ENCODE results near the gene PWP1.

PWP1 gene

GRCh38 chr12:107685360-107686248 lies at the start of gene PWP1:
Gene PWP1, plus strand, starts transcription at chr12:107685799. Its CDS starts 101 bp downstream, at chr12:107685900.
- peak; percentile 97 for DNase-seq (ENCODE audit: low spot score)

GRCh38 chr12:107641154-107641553 lies 44.4 kb upstream of the PWP1 start:
- no peak for DNase-seq (ENCODE audit: low spot score)

- DNase-seq (ENCODE audit: low spot score), result no peak
These were observed 43.4 kb upstream of the PWP1 start for GRCh38 chr12:107642240-107642639.

GRCh38 chr12:107645630-107646333 lies 39.8 kb upstream of the PWP1 start:
- no peak for DNase-seq (ENCODE audit: low spot score)

- no peak for DNase-seq (ENCODE audit: low spot score)
These were observed 39.2 kb upstream of the PWP1 start for GRCh38 chr12:107646436-107646835.

- DNase-seq (ENCODE audit: low spot score), result no peak
These were observed 35.9 kb upstream of the PWP1 start for GRCh38 chr12:107649661-107650061.

- no peak for DNase-seq (ENCODE audit: low spot score)
These were observed 34.6 kb upstream of the PWP1 start for GRCh38 chr12:107650977-107651376.

- no peak for DNase-seq (ENCODE audit: low spot score)
These were observed 33.8 kb upstream of the PWP1 start for GRCh38 chr12:107651571-107652449.

GRCh38 chr12:107653519-107653918 lies 32.1 kb upstream of the PWP1 start:
- DNase-seq (ENCODE audit: low spot score), result no peak

GRCh38 chr12:107654873-107655272 lies 30.7 kb upstream of the PWP1 start:
- no peak for DNase-seq (ENCODE audit: low spot score)

- no peak for DNase-seq (ENCODE audit: low spot score)
These were observed 30.1 kb upstream of the PWP1 start for GRCh38 chr12:107655281-107656065.

GRCh38 chr12:107656302-107656701 lies 29.3 kb upstream of the PWP1 start:
- DNase-seq (ENCODE audit: low spot score), result no peak

GRCh38 chr12:107657133-107657532 lies 28.5 kb upstream of the PWP1 start:
- no peak for DNase-seq (ENCODE audit: low spot score)

GRCh38 chr12:107657621-107658020 lies 28.0 kb upstream of the PWP1 start:
- no peak for DNase-seq (ENCODE audit: low spot score)

GRCh38 chr12:107660235-107660634 lies 25.4 kb upstream of the PWP1 start:
- no peak for DNase-seq (ENCODE audit: low spot score)

GRCh38 chr12:107660861-107661415 lies 24.7 kb upstream of the PWP1 start:
- peak; percentile 45 for DNase-seq (ENCODE audit: low spot score)

- DNase-seq (ENCODE audit: low spot score), result no peak
These were observed 23.8 kb upstream of the PWP1 start for GRCh38 chr12:107661830-107662229.

GRCh38 chr12:107662484-107662883 lies 23.1 kb upstream of the PWP1 start:
- no peak for DNase-seq (ENCODE audit: low spot score)

- no peak for DNase-seq (ENCODE audit: low spot score)
These were observed 22.3 kb upstream of the PWP1 start for GRCh38 chr12:107663277-107663676.

GRCh38 chr12:107666009-107666408 lies 19.6 kb upstream of the PWP1 start:
- no peak for DNase-seq (ENCODE audit: low spot score)

GRCh38 chr12:107667464-107667863 lies 18.1 kb upstream of the PWP1 start:
- no peak for DNase-seq (ENCODE audit: low spot score)
